ENCODE measurements around the gene TMEM38B.
"Not testable (repeated sequence)": the region's sequence is repeated elsewhere in the genome, so short reads cannot be mapped to it uniquely, and the experiment has no call there.

GRCh38 chr9:105747325-105747724, 53.0 kb downstream of the TMEM38B start:
- not testable (repeated sequence) for TF ChIP-seq CTCF, POLR2AphosphoS5 (IDR thresholded peaks at IDR 0.05)
